Chondrocyte (in vitro differentiated cells): ENCODE results near the gene LRRC43. TPM values are rescaled to one million over a fixed set of nuclear protein-coding genes. Genes with fewer than 3 reads are reported as not detected.

Experiments used
- DNase-seq: peaks from one replicate; pipeline ENCODE4 v3.0.0; 2021; ENCODE audit warnings: mixed read lengths, low spot score
- H3K27ac Mint-ChIP-seq: one replicate; pipeline ENCODE4 v1.8.0; 2021; ENCODE audit warnings: mild to moderate bottlenecking, moderate library complexity, mixed read lengths; ENCODE audit not compliant: unreplicated experiment
- H3K27me3 Mint-ChIP-seq: 2 replicates; pipeline ENCODE4 v1.8.0; 2021; ENCODE audit warnings: low read depth, mixed read lengths
- H3K36me3 Mint-ChIP-seq: 2 replicates; pipeline ENCODE4 v1.8.0; 2021; ENCODE audit warnings: low read depth, mixed read lengths
- H3K4me1 Mint-ChIP-seq: 2 replicates; pipeline ENCODE4 v1.8.0; 2021; ENCODE audit warnings: low read depth, mild to moderate bottlenecking, mixed read lengths
- H3K4me3 Mint-ChIP-seq: one replicate; pipeline ENCODE4 v1.8.0; 2021; ENCODE audit warnings: mild to moderate bottlenecking, moderate library complexity, mixed read lengths; ENCODE audit not compliant: unreplicated experiment
- H3K9me3 Mint-ChIP-seq: 2 replicates; pipeline ENCODE4 v1.8.0; 2021; ENCODE audit warnings: low read depth, mixed read lengths
- total RNA-seq: library from RNA; stranded (reverse); gene quantifications from 3 replicates; pipeline ENCODE4 v1.2.1, GENCODE V29; 2021
- TF ChIP-seq, protein P1 (sequence below): fragments of 200-600 bp; sonication (generic); IDR thresholded peaks from 2 replicates; pipeline ENCODE4 v1.5.0; 2021; ENCODE audit warnings: antibody characterized with exemption, mild to moderate bottlenecking, moderate library complexity

The LRRC43 gene
- total RNA-seq, 1 donor from 2014 or later, result 2.0 TPM

- H3K36me3 Mint-ChIP-seq, result peaks cover 6% of the 10 kb centered on the region
- DNase-seq, result no peak
- no peak overlapping the region for H3K4me3 Mint-ChIP-seq
- no peaks in the 10 kb centered on the region for H3K9me3 Mint-ChIP-seq
- no peaks in the 10 kb centered on the region for H3K4me1 Mint-ChIP-seq
- H3K27me3 Mint-ChIP-seq, result no peaks in the 10 kb centered on the region
- no peak overlapping the region for H3K27ac Mint-ChIP-seq
- TF ChIP-seq, protein P1, sequence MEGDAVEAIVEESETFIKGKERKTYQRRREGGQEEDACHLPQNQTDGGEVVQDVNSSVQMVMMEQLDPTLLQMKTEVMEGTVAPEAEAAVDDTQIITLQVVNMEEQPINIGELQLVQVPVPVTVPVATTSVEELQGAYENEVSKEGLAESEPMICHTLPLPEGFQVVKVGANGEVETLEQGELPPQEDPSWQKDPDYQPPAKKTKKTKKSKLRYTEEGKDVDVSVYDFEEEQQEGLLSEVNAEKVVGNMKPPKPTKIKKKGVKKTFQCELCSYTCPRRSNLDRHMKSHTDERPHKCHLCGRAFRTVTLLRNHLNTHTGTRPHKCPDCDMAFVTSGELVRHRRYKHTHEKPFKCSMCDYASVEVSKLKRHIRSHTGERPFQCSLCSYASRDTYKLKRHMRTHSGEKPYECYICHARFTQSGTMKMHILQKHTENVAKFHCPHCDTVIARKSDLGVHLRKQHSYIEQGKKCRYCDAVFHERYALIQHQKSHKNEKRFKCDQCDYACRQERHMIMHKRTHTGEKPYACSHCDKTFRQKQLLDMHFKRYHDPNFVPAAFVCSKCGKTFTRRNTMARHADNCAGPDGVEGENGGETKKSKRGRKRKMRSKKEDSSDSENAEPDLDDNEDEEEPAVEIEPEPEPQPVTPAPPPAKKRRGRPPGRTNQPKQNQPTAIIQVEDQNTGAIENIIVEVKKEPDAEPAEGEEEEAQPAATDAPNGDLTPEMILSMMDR, result no peak
Observed at GRCh38 chr12:122147514-122148290, 35.2 kb upstream of the LRRC43 start.

DNA sequence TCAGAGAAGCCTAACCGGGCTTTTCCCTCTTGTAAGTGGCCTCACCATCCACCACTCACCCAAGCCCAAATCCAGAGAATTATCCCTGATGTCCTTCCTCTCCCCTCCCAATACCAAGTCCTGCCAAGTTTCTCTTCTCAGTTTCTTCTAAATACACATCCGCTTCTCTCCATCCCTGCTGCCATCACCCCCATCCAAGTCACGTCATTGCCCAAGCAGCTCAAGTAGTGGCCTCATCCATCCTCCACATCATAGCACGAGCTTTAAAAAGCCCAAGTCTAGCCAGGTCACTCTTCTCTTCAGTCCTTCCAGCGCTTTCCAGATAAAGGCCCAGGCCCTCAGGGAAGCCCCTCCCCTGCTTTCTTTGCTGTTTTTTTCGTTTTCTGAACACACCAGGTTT, 34.3 kb upstream of the LRRC43 start:
- H3K4me1 Mint-ChIP-seq, result no peaks in the 10 kb centered on the region
- no peaks in the 10 kb centered on the region for H3K9me3 Mint-ChIP-seq
- H3K27ac Mint-ChIP-seq, result no peak overlapping the region
- no peak for DNase-seq
- peaks cover 5% of the 10 kb centered on the region for H3K36me3 Mint-ChIP-seq
- no peak overlapping the region for H3K4me3 Mint-ChIP-seq
- no peaks in the 10 kb centered on the region for H3K27me3 Mint-ChIP-seq
- TF ChIP-seq, protein P1, result no peak

- DNase-seq, result no peak
- TF ChIP-seq, protein P1, result no peak
- Mint-ChIP-seq H3K36me3 (peaks cover 3% of the 10 kb centered on the region), H3K4me3 (no peak overlapping the region), H3K27me3 (no peaks in the 10 kb centered on the region), H3K27ac (no peak overlapping the region), H3K4me1 (no peaks in the 10 kb centered on the region), H3K9me3 (no peaks in the 10 kb centered on the region)
Observed at GRCh38 chr12:122150127-122150681, 32.7 kb upstream of the LRRC43 start.

DNA sequence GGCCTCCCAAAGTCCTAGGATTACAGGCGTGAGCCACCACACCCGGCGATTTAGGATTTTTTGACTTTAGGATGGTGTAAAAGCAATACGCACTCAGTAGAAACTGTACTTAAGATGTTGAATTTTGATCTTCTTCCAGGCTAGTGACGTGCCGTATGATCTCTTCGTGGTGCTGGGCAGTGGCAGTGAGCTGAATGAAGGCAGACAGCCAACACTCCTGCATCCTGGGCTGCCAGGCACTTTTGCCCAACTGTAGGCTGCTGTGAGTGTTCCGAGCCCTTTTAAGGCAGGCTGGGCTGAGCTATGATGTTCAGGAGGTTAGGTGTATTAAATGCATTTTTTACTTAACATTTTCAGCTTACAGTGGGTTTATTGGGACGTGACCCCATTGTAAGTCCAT, 30.2 kb upstream of the LRRC43 start:
- H3K27ac Mint-ChIP-seq, result no peak overlapping the region
- no peaks in the 10 kb centered on the region for H3K4me1 Mint-ChIP-seq
- no peak for DNase-seq
- no peak overlapping the region for H3K4me3 Mint-ChIP-seq
- H3K9me3 Mint-ChIP-seq, result no peaks in the 10 kb centered on the region
- H3K36me3 Mint-ChIP-seq, result no peaks in the 10 kb centered on the region
- TF ChIP-seq, protein P1, result no peak
- H3K27me3 Mint-ChIP-seq, result no peaks in the 10 kb centered on the region

- no peak for DNase-seq
- Mint-ChIP-seq H3K9me3 (no peaks in the 10 kb centered on the region), H3K27me3 (no peaks in the 10 kb centered on the region), H3K27ac (no peak overlapping the region), H3K4me3 (no peak overlapping the region), H3K4me1 (no peaks in the 10 kb centered on the region), H3K36me3 (no peaks in the 10 kb centered on the region)
- TF ChIP-seq, protein P1, result no peak
Observed at GRCh38 chr12:122155705-122156104, 27.2 kb upstream of the LRRC43 start.
